Right lobe of liver (tissue), 4 donors: ENCODE data around the gene BID.

Experiments
- CTCF ChIP-seq, 4 donors: fragments of 200-600 bp in 3 of 4; fragments of 450-650 bp in 1 of 4; IDR thresholded peaks; one replicate each; pipeline versions ENCODE4 v1.5.1 to v1.8.0; 2016 to 2022; ENCODE audit warnings: antibody characterized with exemption in 4 of 4, mild to moderate bottlenecking in 2 of 4
- POLR2A ChIP-seq: fragments of 450-650 bp; IDR thresholded peaks from one replicate; pipeline ENCODE4 v1.6.1; 2017; ENCODE audit warnings: antibody characterized with exemption, mild to moderate bottlenecking
- donor health status: DM: no; HTN: no; CAD: no.
- donor health status: DM: no; HTN: no; CAD: no.
- donor health status: DM: no; HTN: yes; CAD: no.

GRCh38 chr22:17703811-17704210, 70.5 kb downstream of the BID start:
- no peak for TF ChIP-seq CTCF (IDR thresholded peaks at IDR 0.05)
- TF ChIP-seq POLR2A, result no peak
